ENCODE measurements around the gene RIOK1.
A peak's percentile ranks its signal among the peaks of the same experiment; 100 is the strongest.

The RIOK1 gene

GRCh38 chr6:7419065-7419464 lies 29.5 kb downstream of the RIOK1 start:
- in situ Hi-C loops (cut with HindIII; ENCODE audit: low sequenced_read_pairs) = no loop called here
- no peak for DNase-seq (ENCODE audit: low read depth, low spot score)
- no peak for TF ChIP-seq CTCF (IDR thresholded peaks at IDR 0.05; ENCODE audit: low read depth, low read length)
- H3K4me3 ChIP-seq (ENCODE audit: low read depth, low read length) = no peak overlapping the region

- no peak overlapping the region for H3K4me3 ChIP-seq (ENCODE audit: low read depth, low read length)
- TF ChIP-seq CTCF (IDR thresholded peaks at IDR 0.05; ENCODE audit: low read depth, low read length) = no peak
- in situ Hi-C loops (cut with HindIII; ENCODE audit: low sequenced_read_pairs) = no loop called here
- no peak for DNase-seq (ENCODE audit: low read depth, low spot score)
Observed at GRCh38 chr6:7421066-7421465, 31.5 kb downstream of the RIOK1 start.

GRCh38 chr6:7424058-7424457 lies 34.5 kb downstream of the RIOK1 start:
- DNase-seq (ENCODE audit: low read depth, low spot score) = no peak
- TF ChIP-seq CTCF (IDR thresholded peaks at IDR 0.05; ENCODE audit: low read depth, low read length) = no peak
- in situ Hi-C loops (cut with HindIII; ENCODE audit: low sequenced_read_pairs) = no loop called here
- no peak overlapping the region for H3K4me3 ChIP-seq (ENCODE audit: low read depth, low read length)

- no peak for DNase-seq (ENCODE audit: low read depth, low spot score)
- peak; percentile 46 for TF ChIP-seq CTCF (IDR thresholded peaks at IDR 0.05; ENCODE audit: low read depth, low read length)
- H3K4me3 ChIP-seq (ENCODE audit: low read depth, low read length) = no peak overlapping the region
- in situ Hi-C loops (cut with HindIII; ENCODE audit: low sequenced_read_pairs) = no loop called here
Observed at GRCh38 chr6:7424967-7425807, 35.6 kb downstream of the RIOK1 start.

GRCh38 chr6:7425808-7426190 lies 36.2 kb downstream of the RIOK1 start:
- DNase-seq (ENCODE audit: low read depth, low spot score) = no peak
- in situ Hi-C loops (cut with HindIII; ENCODE audit: low sequenced_read_pairs) = no loop called here
- no peak for TF ChIP-seq CTCF (IDR thresholded peaks at IDR 0.05; ENCODE audit: low read depth, low read length)
- H3K4me3 ChIP-seq (ENCODE audit: low read depth, low read length) = no peak overlapping the region

GRCh38 chr6:7426447-7427169 lies 37.0 kb downstream of the RIOK1 start:
- TF ChIP-seq CTCF (IDR thresholded peaks at IDR 0.05; ENCODE audit: low read depth, low read length) = no peak
- DNase-seq (ENCODE audit: low read depth, low spot score) = no peak
- in situ Hi-C loops (cut with HindIII; ENCODE audit: low sequenced_read_pairs) = no loop called here
- no peak overlapping the region for H3K4me3 ChIP-seq (ENCODE audit: low read depth, low read length)

Measured in astrocyte of the spinal cord (primary cell).